GM13977 (cell line): Measurements from ENCODE around the gene MGAT5.

ENCODE experiments used
- DNase-seq: peaks from one replicate; pipeline ENCODE4 v3.0.0; 2012; ENCODE audit warnings: low spot score
- CTCF ChIP-seq: IDR thresholded peaks from 2 replicates; pipeline ENCODE4 v1.5.1; 2012; ENCODE audit warnings: mild to moderate bottlenecking, control low read depth; ENCODE audit not compliant: insufficient read depth; ENCODE audit errors: extremely low read depth, missing control alignments
- in situ Hi-C: fragments of 300-500 bp; cut with MboI; formaldehyde crosslinking; loops from one replicate; pipeline ENCODE4 v1.12.0; 2022; ENCODE audit warnings: low sequenced_read_pairs, low pct_unique_long_range_greater_than_20kb, mixed read lengths, inconsistent platforms; ENCODE audit not compliant: unreplicated experiment

Gene MGAT5

GRCh38 chr2:134379722-134380121 is 125.8 kb downstream of the MGAT5 start:
- TF ChIP-seq CTCF = no peak
- DNase-seq = no peak
- in situ Hi-C loops = no loop called here

- DNase-seq = no peak
- no peak for TF ChIP-seq CTCF
- in situ Hi-C loops = no loop called here
These were observed 127.3 kb downstream of the MGAT5 start for GRCh38 chr2:134381141-134381540.

- no peak for TF ChIP-seq CTCF
- in situ Hi-C loops = no loop called here
- DNase-seq = no peak
These were observed 130.3 kb downstream of the MGAT5 start for GRCh38 chr2:134384131-134384530.

GRCh38 chr2:134385195-134385594 is 131.3 kb downstream of the MGAT5 start:
- no peak for TF ChIP-seq CTCF
- DNase-seq = no peak
- in situ Hi-C loops = no loop called here

- in situ Hi-C loops = no loop called here
- DNase-seq = no peak
- no peak for TF ChIP-seq CTCF
These were observed 132.4 kb downstream of the MGAT5 start for GRCh38 chr2:134386310-134386709.

- TF ChIP-seq CTCF = no peak
- in situ Hi-C loops = no loop called here
- no peak for DNase-seq
These were observed 135.5 kb downstream of the MGAT5 start for GRCh38 chr2:134389381-134389780.

GRCh38 chr2:134391751-134392160 is 137.9 kb downstream of the MGAT5 start:
- no peak for TF ChIP-seq CTCF
- DNase-seq = peak; percentile 54
- in situ Hi-C loops = no loop called here
